ENCODE results near the gene LDLRAD1.
"Not testable (repeated sequence)": the region's sequence is repeated elsewhere in the genome, so short reads cannot be mapped to it uniquely, and the experiment has no call there.

Gene LDLRAD1

GRCh38 chr1:54016343-54017282 is 1.4 kb downstream of the LDLRAD1 start:
- no peak for DNase-seq (ENCODE audit: low read depth in 2 of 2)

GRCh38 chr1:54014009-54014629 is 3.9 kb downstream of the LDLRAD1 start:
- DNase-seq (ENCODE audit: low read depth in 2 of 2): no peak

GRCh38 chr1:54013393-54014008 is 4.5 kb downstream of the LDLRAD1 start:
- DNase-seq (ENCODE audit: low read depth in 2 of 2): no peak

- no peak for DNase-seq (ENCODE audit: low read depth in 2 of 2)
These were observed 5.1 kb downstream of the LDLRAD1 start for GRCh38 chr1:54012863-54013262.

- no peak for DNase-seq (ENCODE audit: low read depth in 2 of 2)
These were observed 6.0 kb downstream of the LDLRAD1 start for GRCh38 chr1:54012008-54012325.

- DNase-seq (ENCODE audit: low read depth in 2 of 2): no peak
These were observed 6.5 kb downstream of the LDLRAD1 start for GRCh38 chr1:54011316-54012007.

- no peak for DNase-seq (ENCODE audit: low read depth in 2 of 2)
These were observed 7.4 kb downstream of the LDLRAD1 start for GRCh38 chr1:54010415-54011117.

GRCh38 chr1:54009406-54009805 is 8.6 kb downstream of the LDLRAD1 start:
- DNase-seq (ENCODE audit: low read depth in 2 of 2): no peak

GRCh38 chr1:54008876-54009275 is 9.1 kb downstream of the LDLRAD1 start:
- DNase-seq (ENCODE audit: low read depth in 2 of 2): no peak

GRCh38 chr1:54007613-54008012 is 10.4 kb downstream of the LDLRAD1 start:
- no peak for DNase-seq (ENCODE audit: low read depth in 2 of 2)

GRCh38 chr1:54006508-54006907 is 11.5 kb downstream of the LDLRAD1 start:
- no peak for DNase-seq (ENCODE audit: low read depth in 2 of 2)

- no peak for DNase-seq (ENCODE audit: low read depth in 2 of 2)
These were observed 13.4 kb downstream of the LDLRAD1 start for GRCh38 chr1:54004481-54005049.

GRCh38 chr1:54003750-54004480 is 14.1 kb downstream of the LDLRAD1 start:
- DNase-seq (ENCODE audit: low read depth in 2 of 2): not testable (repeated sequence)

- DNase-seq (ENCODE audit: low read depth in 2 of 2): no peak
These were observed 14.7 kb downstream of the LDLRAD1 start for GRCh38 chr1:54003249-54003646.

- DNase-seq (ENCODE audit: low read depth in 2 of 2): no peak
These were observed 15.3 kb downstream of the LDLRAD1 start for GRCh38 chr1:54002544-54003248.

- no peak for DNase-seq (ENCODE audit: low read depth in 2 of 2)
These were observed 16.4 kb downstream of the LDLRAD1 start for GRCh38 chr1:54001591-54001990.

GRCh38 chr1:53999920-54000319 is 18.1 kb downstream of the LDLRAD1 start:
- no peak for DNase-seq (ENCODE audit: low read depth in 2 of 2)

GRCh38 chr1:53998223-53998622 is 19.8 kb downstream of the LDLRAD1 start:
- no peak for DNase-seq (ENCODE audit: low read depth in 2 of 2)

- no peak for DNase-seq (ENCODE audit: low read depth in 2 of 2)
These were observed 22.3 kb downstream of the LDLRAD1 start for GRCh38 chr1:53995683-53996082.

GRCh38 chr1:53994516-53994915 is 23.5 kb downstream of the LDLRAD1 start:
- not testable (repeated sequence) for DNase-seq (ENCODE audit: low read depth in 2 of 2)

All from stimulated activated CD4-positive, alpha-beta T cell treated with anti-CD3 and anti-CD28 coated beads, Interleukin-15, amount 100 ng/mL, for 48 hours (primary cell).